A549 (cell line): Measurements from ENCODE around the gene RNF112.

Experiments
- CBX8 ChIP-seq: fragments of 200-600 bp; sonication (generic); IDR thresholded peaks from 2 replicates; pipeline ENCODE4 v1.6.1; 2016
- GATA3 ChIP-seq: IDR thresholded peaks from 2 replicates; pipeline ENCODE4 v1.6.1; 2012; ENCODE audit warnings: borderline replicate concordance
- NFE2L2 ChIP-seq: fragments of 150-350 bp; conservative IDR thresholded peaks from 2 replicates; pipeline ENCODE4 v1.6.1; 2014; ENCODE audit warnings: low read length
- TP53 ChIP-seq: fragments of 250-450 bp; sonication (Bioruptor Pico); IDR thresholded peaks from 2 replicates; pipeline ENCODE4 v1.5.0; 2021; ENCODE audit warnings: mild to moderate bottlenecking, moderate library complexity
- ZFP36 ChIP-seq: fragments of 450-650 bp; IDR thresholded peaks from 2 replicates; pipeline ENCODE4 v1.6.1; 2014; ENCODE audit warnings: borderline replicate concordance; ENCODE audit not compliant: partially characterized antibody
- TF ChIP-seq, protein P1 (sequence below): fragments of 200-600 bp; sonication (generic); IDR thresholded peaks from 2 replicates; pipeline ENCODE4 v1.6.1; 2016; ENCODE audit warnings: antibody characterized with exemption, mild to moderate bottlenecking, moderate library complexity

DNA sequence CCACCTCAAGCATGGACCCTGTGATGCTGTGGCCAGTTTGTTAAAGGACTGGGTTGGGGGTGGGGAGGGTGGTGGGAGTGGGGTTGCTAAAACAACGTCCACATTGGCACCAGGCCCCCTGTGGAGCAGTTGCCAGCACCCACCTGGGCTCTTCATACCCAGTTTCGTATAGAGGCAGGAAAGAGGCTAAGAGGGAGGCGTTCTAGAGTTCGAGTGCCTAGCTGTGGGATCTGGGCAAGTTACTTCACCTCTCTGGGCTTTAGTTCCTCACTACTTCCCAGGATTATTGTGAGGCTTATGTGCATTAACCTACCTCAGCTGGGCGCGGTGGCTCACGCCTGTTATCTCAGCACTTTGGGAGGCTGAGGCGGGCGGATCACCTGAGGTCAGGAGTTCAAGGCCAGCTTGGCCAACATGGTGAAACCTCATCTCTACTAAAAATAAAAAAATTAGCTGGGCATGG is 25.5 kb upstream of the RNF112 start:
- TF ChIP-seq ZFP36: no peak
- no peak for TF ChIP-seq TP53 (CRISPR knock-in tag)
- TF ChIP-seq NFE2L2: no peak
- no peak for TF ChIP-seq CBX8
- TF ChIP-seq GATA3: no peak
- TF ChIP-seq, protein P1, sequence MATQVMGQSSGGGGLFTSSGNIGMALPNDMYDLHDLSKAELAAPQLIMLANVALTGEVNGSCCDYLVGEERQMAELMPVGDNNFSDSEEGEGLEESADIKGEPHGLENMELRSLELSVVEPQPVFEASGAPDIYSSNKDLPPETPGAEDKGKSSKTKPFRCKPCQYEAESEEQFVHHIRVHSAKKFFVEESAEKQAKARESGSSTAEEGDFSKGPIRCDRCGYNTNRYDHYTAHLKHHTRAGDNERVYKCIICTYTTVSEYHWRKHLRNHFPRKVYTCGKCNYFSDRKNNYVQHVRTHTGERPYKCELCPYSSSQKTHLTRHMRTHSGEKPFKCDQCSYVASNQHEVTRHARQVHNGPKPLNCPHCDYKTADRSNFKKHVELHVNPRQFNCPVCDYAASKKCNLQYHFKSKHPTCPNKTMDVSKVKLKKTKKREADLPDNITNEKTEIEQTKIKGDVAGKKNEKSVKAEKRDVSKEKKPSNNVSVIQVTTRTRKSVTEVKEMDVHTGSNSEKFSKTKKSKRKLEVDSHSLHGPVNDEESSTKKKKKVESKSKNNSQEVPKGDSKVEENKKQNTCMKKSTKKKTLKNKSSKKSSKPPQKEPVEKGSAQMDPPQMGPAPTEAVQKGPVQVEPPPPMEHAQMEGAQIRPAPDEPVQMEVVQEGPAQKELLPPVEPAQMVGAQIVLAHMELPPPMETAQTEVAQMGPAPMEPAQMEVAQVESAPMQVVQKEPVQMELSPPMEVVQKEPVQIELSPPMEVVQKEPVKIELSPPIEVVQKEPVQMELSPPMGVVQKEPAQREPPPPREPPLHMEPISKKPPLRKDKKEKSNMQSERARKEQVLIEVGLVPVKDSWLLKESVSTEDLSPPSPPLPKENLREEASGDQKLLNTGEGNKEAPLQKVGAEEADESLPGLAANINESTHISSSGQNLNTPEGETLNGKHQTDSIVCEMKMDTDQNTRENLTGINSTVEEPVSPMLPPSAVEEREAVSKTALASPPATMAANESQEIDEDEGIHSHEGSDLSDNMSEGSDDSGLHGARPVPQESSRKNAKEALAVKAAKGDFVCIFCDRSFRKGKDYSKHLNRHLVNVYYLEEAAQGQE: no peak
